Epithelial cell of prostate (primary cell): ENCODE data around the gene UNC13A.
A peak's percentile ranks its signal among the peaks of the same experiment; 100 is the strongest.

ENCODE experiments used
- DNase-seq: peaks from one replicate; pipeline ENCODE4 v3.0.0-alpha.2; 2011; ENCODE audit warnings: low read depth, low spot score
- H3K27ac ChIP-seq: fragments of 450-650 bp; 2 replicates; pipeline ENCODE4 v1.5.1; 2017; ENCODE audit warnings: mild to moderate bottlenecking

The UNC13A gene

GRCh38 chr19:17687857-17688784 lies at the start of gene UNC13A:
UNC13A (minus strand) TSS chr19:17688354; CDS start chr19:17688199, 155 bp downstream.
- no peak for DNase-seq

GRCh38 chr19:17737690-17738153 lies 49.6 kb upstream of the UNC13A start:
- DNase-seq: no peak
- no peak overlapping the region for H3K27ac ChIP-seq

More at GRCh38 chr19:17687857-17688784, at the start of gene UNC13A:
- H3K27ac ChIP-seq: no peak within 1 kb of the TSS

GRCh38 chr19:17735410-17735809 lies 47.3 kb upstream of the UNC13A start:
- no peak overlapping the region for H3K27ac ChIP-seq
- DNase-seq: no peak

GRCh38 chr19:17734146-17734545 lies 46.0 kb upstream of the UNC13A start:
- no peak overlapping the region for H3K27ac ChIP-seq
- no peak for DNase-seq

GRCh38 chr19:17733127-17733526 lies 45.0 kb upstream of the UNC13A start:
- no peak for DNase-seq
- no peak overlapping the region for H3K27ac ChIP-seq

GRCh38 chr19:17727843-17728242 lies 39.7 kb upstream of the UNC13A start:
- no peak for DNase-seq
- no peak overlapping the region for H3K27ac ChIP-seq

- no peak overlapping the region for H3K27ac ChIP-seq
- DNase-seq: no peak
Observed at GRCh38 chr19:17726964-17727773, 39.0 kb upstream of the UNC13A start.

DNA sequence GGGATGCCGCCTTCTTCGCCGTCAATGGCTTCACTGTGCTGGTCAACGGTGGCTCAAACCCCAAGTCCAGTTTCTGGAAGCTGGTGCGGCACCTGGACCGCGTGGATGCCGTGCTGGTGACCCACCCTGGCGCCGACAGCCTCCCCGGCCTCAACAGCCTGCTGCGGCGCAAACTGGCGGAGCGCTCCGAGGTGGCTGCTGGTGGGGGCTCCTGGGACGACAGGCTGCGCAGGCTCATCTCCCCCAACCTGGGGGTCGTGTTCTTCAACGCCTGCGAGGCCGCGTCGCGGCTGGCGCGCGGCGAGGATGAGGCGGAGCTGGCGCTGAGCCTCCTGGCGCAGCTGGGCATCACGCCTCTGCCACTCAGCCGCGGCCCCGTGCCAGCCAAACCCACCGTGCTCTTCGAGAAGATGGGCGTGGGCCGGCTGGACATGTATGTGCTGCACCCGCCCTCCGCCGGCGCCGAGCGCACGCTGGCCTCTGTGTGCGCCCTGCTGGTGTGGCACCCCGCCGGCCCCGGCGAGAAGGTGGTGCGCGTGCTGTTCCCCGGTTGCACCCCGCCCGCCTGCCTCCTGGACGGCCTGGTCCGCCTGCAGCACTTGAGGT lies 38.1 kb upstream of the UNC13A start:
- no peak overlapping the region for H3K27ac ChIP-seq
- no peak for DNase-seq

DNA sequence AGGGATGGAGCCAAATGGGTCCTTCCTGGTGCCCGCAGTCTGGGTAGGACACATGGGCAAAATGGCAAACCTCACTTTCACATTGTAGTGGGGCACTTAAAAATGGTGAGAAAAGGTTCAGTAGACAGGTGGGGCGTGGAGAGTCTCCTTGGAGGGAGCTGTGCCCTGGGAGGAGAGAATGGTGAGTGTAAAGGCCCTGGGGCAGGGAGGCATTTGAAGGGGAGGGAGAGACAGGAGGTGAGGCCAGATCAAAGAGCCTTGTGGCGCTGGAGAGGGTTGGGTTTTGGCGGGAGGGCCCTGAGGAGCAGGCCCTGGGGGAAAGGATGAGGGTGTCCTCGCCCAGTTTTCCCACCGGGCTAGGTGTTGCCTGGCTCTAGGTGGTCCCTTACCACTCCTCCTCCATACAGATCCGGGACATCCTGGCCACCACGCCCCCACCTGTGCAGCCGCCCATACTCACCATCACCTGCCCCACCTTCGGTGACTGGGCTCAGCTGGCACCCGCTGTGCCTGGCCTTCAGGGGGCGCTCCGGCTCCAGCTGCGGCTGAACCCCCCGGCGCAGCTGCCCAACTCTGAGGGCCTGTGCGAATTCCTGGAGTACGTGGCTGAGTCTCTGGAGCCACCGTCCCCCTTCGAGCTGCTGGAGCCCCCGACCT lies 37.4 kb upstream of the UNC13A start:
- H3K27ac ChIP-seq: no peak overlapping the region
- DNase-seq: no peak

DNA sequence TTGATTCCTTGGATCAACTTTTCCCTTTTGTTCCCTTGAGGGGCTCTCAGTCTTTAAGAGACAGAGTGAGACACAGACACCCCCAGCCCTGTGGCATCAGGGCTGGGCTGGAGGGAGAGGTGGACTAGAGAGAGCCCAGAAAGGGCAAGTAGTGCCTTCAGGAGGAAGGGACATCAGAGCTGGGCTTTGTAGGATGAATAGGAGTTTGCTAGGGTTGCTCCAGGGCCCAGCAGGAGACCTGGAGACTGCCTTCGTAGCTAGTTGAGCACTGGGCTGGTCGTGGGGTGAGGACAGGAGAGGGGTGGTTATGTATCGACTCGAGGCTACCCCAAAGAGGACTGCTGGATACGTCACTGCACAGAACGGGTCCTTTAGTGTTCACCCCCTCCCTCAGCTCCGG lies 36.5 kb upstream of the UNC13A start:
- DNase-seq: no peak
- H3K27ac ChIP-seq: no peak overlapping the region

DNA sequence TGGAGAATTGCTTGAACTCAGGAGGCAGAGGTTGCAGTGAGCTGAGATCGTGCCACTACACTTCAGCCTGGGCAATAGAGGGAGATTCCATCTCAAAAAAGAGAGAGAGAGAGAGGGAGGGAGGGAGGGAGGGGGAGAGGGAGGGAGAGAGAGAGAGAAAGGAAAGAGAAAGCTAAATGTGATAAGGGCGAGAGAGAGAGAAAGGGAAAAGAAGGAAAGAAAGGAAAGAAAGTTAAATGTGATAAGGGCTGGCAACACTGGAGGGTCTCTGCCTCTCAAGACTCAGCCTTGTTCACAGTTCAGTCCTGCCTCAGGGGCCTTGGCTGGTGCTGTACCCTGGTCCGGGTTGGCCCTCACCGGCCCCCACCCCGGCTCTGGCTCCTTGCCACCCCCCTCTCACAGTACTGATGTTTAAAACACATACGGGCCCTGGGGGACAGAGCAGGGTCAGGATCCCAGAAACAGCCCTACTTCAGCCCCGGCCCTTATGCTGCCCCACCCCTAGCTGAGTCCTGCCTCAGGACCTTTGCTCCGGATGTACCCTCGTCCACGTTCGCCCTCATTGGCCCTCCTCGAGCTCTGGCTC lies 34.6 kb upstream of the UNC13A start:
- H3K27ac ChIP-seq: no peak overlapping the region
- DNase-seq: no peak

- no peak overlapping the region for H3K27ac ChIP-seq
- DNase-seq: no peak
Observed at GRCh38 chr19:17721821-17722220, 33.7 kb upstream of the UNC13A start.

GRCh38 chr19:17721111-17721628 lies 33.0 kb upstream of the UNC13A start:
- no peak for DNase-seq
- no peak overlapping the region for H3K27ac ChIP-seq

DNA sequence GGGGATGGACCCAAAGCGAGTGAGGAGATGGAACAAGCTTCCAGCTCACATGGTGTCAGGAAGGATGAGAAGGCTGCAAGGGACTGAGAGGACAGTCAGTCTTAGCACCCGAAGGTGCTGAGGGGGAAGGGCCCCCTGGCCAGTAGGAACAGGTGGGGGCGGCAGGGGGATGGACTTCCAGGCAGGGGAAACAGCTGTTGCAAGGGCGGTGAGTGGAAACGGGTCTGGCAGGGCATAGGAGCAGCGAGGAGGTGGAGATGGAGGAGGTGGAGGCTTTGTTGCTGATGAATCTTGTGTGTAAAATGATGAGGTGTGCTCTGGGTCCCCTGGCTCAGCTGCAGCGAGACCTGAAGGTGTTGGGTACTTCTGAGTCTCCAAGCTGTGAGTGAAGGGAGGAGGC lies 32.3 kb upstream of the UNC13A start:
- DNase-seq: no peak
- no peak overlapping the region for H3K27ac ChIP-seq

GRCh38 chr19:17719730-17720400 lies 31.7 kb upstream of the UNC13A start:
- H3K27ac ChIP-seq: peak overlapping the region; percentile 57
- DNase-seq: no peak

- peak within 1 kb of the TSS; percentile 57 for H3K27ac ChIP-seq
- no peak for DNase-seq
Observed at GRCh38 chr19:17718947-17719711, 31.0 kb upstream of the UNC13A start, which contains the start of gene MAP1S. MAP1S (plus strand) TSS chr19:17719480; CDS start chr19:17719503, 23 bp downstream.

- H3K27ac ChIP-seq: no peak overlapping the region
- no peak for DNase-seq
Observed at GRCh38 chr19:17718550-17718946, 30.4 kb upstream of the UNC13A start.

GRCh38 chr19:17716309-17716929 lies 28.3 kb upstream of the UNC13A start:
- DNase-seq: no peak
- H3K27ac ChIP-seq: no peak overlapping the region
